ENCODE results near the gene TUBB6.

The TUBB6 gene

GRCh38 chr18:12302391-12303147 lies 5.5 kb upstream of the TUBB6 start:
- H3K36me3 Mint-ChIP-seq (ENCODE audit: low read depth), result no peaks in the 10 kb centered on the region
- no peak overlapping the region for H3K27ac Mint-ChIP-seq
- peaks cover 34% of the 10 kb centered on the region for H3K27me3 Mint-ChIP-seq (ENCODE audit: low read depth)
- peaks cover 18% of the 10 kb centered on the region for H3K4me1 Mint-ChIP-seq
- no peak overlapping the region for H3K4me3 Mint-ChIP-seq
- TF ChIP-seq CTCF (IDR thresholded peaks at IDR 0.05; ENCODE audit: unreplicated experiment in 3 of 3), result no peak
- no peaks in the 10 kb centered on the region for H3K9me3 Mint-ChIP-seq

DNA sequence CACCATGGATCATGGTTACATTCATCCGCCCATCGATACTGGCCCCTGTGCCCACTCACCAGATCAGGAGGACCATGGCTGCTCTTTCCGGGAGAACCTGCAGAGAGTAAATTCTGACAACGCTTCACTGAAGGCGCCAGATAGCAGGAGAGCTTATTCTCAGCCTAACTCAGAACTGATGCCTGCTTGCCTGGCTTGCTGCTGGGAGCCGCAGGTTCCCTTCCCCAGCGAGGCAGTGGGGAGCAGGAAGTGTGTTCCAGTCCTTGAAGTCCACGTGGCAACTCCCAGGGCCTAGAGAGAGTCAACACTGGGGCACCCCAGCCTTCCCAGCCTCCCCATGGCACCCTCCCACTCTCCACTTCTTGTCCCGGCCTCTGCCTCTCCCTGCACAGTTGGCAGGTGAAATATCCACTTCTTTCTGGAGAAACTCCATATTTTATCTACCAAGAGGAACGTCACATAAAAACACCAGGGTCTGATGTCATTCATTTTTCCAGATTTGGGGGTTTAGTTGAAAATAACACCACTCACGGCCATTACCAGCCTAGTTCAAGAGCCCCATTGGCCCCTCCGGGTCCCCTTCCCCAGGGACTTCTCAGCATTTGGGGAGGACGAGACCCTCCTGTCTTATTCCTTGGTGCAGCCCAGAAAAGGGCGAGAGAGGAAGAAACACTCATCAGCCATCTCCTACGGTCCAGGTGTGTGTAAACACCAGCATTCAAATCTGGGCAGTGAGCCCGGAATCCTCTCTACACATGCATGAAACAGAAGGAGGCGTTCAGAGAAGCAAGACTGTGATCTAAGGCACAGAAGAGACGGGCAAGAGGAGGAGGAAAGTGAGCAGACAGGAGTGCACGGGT lies 3.5 kb upstream of the TUBB6 start:
- Mint-ChIP-seq H3K4me3 (peak overlapping the region in 2 of 3 experiments; percentile 32 to 72), H3K27ac (peak overlapping the region; percentile 8 to 45 (median 27)), H3K27me3 (ENCODE audit: low read depth) (peaks cover 34% of the 10 kb centered on the region), H3K36me3 (ENCODE audit: low read depth) (peaks cover 4% of the 10 kb centered on the region), H3K9me3 (peaks cover 3% of the 10 kb centered on the region), H3K4me1 (peaks cover 22% of the 10 kb centered on the region)
- no peak for TF ChIP-seq CTCF (IDR thresholded peaks at IDR 0.05; ENCODE audit: unreplicated experiment in 3 of 3)

- H3K9me3 Mint-ChIP-seq, result peaks cover 6% of the 10 kb centered on the region
- H3K27me3 Mint-ChIP-seq (ENCODE audit: low read depth), result peaks cover 36% of the 10 kb centered on the region
Measured at GRCh38 chr18:12305211-12305610, 2.8 kb upstream of the TUBB6 start.

DNA sequence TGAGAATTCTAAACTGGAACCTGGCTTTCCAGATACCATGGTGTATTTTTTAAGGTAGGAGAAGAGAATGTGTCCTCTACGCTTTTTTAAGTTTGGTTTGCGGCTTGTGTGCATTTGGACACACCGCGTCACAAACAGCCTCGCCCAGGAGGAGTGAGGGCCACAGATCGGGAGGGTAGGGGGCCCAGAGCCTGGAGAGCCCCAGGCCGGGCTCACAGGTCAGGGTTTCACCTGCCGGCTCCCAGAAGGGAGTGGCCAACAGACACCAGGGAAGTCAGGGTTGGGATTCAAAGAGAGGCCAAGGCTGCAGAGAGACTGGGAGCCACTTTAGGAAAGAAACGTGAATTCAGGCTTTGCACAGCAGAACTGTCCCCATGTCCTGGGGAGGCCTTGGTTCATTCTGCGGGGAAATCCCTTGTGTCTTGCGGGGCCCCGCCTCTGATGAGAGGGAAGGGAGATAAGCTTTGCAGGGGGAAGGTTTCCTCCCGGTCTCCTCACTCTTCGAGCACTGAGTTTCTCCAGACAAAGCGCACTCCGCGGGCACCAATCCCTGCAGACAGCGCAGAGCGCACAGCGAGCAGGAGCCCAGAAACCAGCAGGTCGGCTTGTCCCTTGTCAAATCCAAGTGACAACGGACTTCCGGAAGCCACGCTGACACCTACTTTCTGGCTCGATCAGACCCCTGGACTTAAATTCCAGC lies 2.0 kb upstream of the TUBB6 start:
- peak overlapping the region in 2 of 3 experiments; percentile 88 to 97 for H3K27ac Mint-ChIP-seq
- peak overlapping the region; percentile 89 to 97 (median 93) for H3K4me3 Mint-ChIP-seq
- H3K9me3 Mint-ChIP-seq, result peaks cover 8% of the 10 kb centered on the region
- peaks cover 35% of the 10 kb centered on the region for H3K27me3 Mint-ChIP-seq (ENCODE audit: low read depth)
- H3K36me3 Mint-ChIP-seq (ENCODE audit: low read depth), result peaks cover 15% of the 10 kb centered on the region
- peaks cover 25% of the 10 kb centered on the region for H3K4me1 Mint-ChIP-seq
- no peak for TF ChIP-seq CTCF (IDR thresholded peaks at IDR 0.05; ENCODE audit: unreplicated experiment in 3 of 3)

More at GRCh38 chr18:12305211-12305610, 2.8 kb upstream of the TUBB6 start:
- Mint-ChIP-seq H3K4me1 (peaks cover 25% of the 10 kb centered on the region), H3K4me3 (peak overlapping the region; percentile 19 to 72 (median 32)), H3K27ac (peak overlapping the region in 2 of 3 experiments; percentile 8 to 27), H3K36me3 (ENCODE audit: low read depth) (peaks cover 8% of the 10 kb centered on the region)
- no peak for TF ChIP-seq CTCF (IDR thresholded peaks at IDR 0.05; ENCODE audit: unreplicated experiment in 3 of 3)

GRCh38 chr18:12306752-12307700 lies 1.0 kb upstream of the TUBB6 start:
- peaks cover 25% of the 10 kb centered on the region for H3K4me1 Mint-ChIP-seq
- H3K36me3 Mint-ChIP-seq (ENCODE audit: low read depth), result peaks cover 24% of the 10 kb centered on the region
- peaks cover 35% of the 10 kb centered on the region for H3K27me3 Mint-ChIP-seq (ENCODE audit: low read depth)
- H3K9me3 Mint-ChIP-seq, result peaks cover 13% of the 10 kb centered on the region
- TF ChIP-seq CTCF (IDR thresholded peaks at IDR 0.05; ENCODE audit: unreplicated experiment in 3 of 3), result no peak
- H3K27ac Mint-ChIP-seq, result peak overlapping the region; percentile 75 to 97 (median 88)
- H3K4me3 Mint-ChIP-seq, result peak overlapping the region; percentile 89 to 97 (median 93)
